Right lung (tissue), 5 donors: ENCODE data around the gene TRPT1. TPM values are rescaled to one million over a fixed set of nuclear protein-coding genes. Genes with fewer than 3 reads are reported as not detected.
"Not testable (repeated sequence)": the region's sequence is repeated elsewhere in the genome, so short reads cannot be mapped to it uniquely, and the experiment has no call there.

Source experiments
- DNase-seq, 2 donors: peaks; one replicate each; pipeline ENCODE4 v3.0.0-alpha.2; 2013
- polyA plus RNA-seq, 5 donors: library from polyadenylated mRNA; unstranded; fragments of 120-200 nt; gene quantifications; one replicate each; pipeline versions ENCODE4 v1.2.1 to v1.2.3, GENCODE V29; 2013; ENCODE audit warnings: inconsistent platforms in 1 of 5, low replicate concordance in 1 of 5; ENCODE audit not compliant: insufficient read length in 5 of 5, insufficient read depth in 1 of 5

Gene TRPT1
- polyA plus RNA-seq, 5 donors: 23.7 to 39.2 (median 32.1) TPM

DNA sequence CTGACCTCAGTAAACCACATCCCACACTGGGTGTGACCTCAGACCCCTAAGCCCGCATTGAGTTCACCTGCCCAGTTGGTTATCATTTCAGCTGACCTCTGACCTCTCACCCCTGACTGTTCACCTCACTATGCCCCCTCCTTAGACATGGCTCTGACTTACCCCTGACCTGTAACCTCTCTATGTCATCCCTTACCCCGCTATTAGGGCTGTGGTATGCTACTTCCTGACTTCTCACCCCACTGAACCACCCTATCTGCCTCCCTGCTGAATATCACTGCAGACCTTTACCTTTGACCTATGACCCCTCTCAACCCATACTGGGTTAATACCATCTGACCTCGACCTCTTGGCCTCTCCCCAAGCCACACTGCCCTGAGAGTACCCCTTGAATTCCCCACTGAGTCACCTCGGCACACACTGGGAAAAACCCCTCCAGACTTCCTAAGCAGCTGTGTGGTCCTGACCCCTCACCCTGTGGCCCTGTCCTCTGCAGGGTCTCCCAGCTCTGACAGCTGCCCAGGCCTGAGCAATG lies 33.6 kb upstream of the TRPT1 start:
- DNase-seq: no peak

DNA sequence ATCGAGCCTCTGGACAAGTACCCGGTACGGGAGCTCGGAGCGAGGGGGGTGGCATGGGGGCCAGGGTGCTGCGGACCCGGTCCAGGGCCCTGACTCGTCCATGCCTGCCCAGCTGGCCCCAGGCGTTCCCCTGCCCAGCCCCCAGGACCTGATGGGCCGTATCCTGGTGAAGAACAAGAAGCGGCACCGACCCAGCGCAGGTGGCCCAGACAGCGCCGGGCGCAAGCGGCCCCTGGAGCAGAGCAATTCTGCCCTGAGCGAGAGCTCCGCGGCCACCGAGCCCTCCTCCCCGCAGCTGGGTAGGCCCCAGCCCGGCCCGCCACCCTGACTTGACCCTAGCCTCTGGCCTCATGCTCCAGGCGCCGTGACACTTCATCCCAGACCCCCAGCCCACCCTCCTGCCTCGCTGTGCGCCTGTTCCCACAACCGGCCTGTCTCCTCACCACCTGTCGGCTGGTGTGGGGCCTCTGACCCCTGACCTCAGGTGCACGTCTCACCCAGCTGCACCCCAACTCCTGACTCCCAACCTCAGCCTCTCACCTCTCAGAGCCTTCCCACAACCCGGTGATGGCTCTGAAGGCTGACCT lies 33.1 kb upstream of the TRPT1 start:
- DNase-seq: no peak

- no peak for DNase-seq
Measured at GRCh38 chr11:64258356-64258755, 32.4 kb upstream of the TRPT1 start.

- no peak for DNase-seq
Measured at GRCh38 chr11:64256300-64256699, 30.3 kb upstream of the TRPT1 start.

DNA sequence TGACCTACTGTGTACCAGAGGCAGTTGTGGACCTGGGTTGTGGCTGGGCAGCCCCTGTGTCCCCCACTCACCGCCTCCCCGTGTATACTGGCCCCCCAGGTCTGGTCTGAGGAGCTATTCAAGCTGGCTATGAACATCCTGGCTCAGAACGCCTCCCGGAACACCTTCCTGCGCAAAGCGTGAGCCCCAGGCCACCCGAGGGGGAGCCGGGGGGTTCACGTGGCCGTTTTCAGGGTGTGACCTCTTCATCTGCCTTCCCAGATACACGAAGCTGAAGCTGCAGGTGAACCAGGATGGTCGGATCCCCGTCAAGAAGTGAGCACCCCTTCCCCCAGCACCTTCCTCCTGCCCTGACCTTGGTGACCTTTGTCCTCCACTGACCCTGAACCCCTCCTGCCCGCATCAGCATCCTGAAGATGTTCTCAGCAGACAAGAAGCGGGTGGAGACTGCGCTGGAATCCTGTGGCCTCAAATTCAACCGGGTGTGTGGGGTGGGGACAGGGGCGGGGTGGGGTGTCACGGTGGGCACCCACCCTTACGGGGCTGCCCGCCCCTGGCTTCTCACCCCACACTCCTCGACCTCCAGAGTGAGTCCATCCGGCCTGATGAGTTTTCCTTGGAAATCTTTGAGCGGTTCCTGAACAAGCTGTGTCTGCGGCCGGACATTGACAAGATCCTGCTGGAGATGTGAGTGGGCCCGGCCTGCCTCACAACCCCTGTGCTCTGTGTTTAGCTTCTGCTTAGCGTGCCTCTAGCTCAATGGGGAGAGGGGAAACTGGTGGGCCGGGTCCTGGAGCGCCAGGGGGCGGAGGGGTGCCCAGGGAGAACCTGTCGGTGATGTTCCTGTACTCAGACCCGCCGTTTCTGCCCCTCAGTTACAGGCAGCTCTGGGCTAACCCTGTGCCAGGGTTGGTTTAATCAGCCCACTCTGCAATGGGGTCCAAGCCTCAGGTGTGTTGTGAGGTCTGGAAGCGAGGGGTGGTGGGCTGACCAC lies 29.4 kb upstream of the TRPT1 start:
- DNase-seq: no peak

DNA sequence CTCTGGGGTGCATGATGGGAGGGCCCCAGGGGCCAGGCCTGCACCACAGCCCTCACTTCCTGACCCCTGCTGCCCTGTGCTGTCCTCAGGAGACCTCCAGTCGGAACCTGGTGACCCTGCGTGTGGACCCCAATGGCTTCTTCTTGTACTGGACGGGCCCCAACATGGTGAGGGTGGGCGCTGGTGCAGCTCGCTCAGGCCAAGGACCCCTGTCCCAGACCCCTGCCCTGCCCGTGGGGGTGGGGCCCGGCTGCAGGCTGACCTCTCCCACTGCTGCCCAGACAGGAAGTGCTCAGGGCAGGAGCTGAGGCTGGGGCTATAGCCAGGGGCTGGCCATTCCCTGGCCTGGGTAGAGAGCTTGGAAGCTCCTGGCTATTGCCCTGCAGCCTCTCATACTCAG lies 28.3 kb upstream of the TRPT1 start:
- no peak for DNase-seq

- no peak for DNase-seq
Measured at GRCh38 chr11:64253481-64253880, 27.5 kb upstream of the TRPT1 start.

DNA sequence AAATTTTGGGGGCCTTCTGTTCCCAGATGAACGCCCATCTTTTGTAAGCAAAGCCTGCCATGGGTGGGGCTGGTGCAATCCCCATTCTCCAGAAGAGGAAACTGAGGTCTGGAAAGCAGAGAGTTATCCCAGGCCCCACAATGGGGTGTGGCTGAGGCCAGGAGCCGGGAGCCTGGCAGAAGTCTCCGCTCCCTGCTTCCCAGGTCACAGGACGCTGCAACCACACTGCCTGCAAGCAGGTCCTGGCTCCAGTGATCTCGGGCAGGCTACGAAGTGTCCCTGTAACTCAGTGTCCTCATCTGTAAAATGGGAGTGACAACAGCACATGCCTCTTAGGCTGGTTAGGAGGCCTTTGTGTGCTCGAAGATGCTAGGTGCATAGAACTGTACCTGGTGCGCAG lies 27.1 kb upstream of the TRPT1 start:
- DNase-seq: no peak

GRCh38 chr11:64252003-64252872 lies 26.3 kb upstream of the TRPT1 start:
- DNase-seq: no peak

DNA sequence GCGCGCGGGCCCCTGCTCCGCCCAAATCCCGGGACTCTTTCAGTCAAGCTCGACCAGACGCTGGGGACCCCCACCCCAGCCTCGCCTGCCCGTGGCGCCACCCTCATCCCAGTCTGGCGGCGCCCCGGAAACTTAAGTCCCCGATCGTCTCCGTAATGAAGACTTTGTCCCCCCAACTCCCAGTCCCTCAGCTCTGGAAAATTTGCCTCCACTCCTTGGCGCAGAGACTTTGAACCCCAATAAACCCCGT lies 25.7 kb upstream of the TRPT1 start:
- no peak for DNase-seq

DNA sequence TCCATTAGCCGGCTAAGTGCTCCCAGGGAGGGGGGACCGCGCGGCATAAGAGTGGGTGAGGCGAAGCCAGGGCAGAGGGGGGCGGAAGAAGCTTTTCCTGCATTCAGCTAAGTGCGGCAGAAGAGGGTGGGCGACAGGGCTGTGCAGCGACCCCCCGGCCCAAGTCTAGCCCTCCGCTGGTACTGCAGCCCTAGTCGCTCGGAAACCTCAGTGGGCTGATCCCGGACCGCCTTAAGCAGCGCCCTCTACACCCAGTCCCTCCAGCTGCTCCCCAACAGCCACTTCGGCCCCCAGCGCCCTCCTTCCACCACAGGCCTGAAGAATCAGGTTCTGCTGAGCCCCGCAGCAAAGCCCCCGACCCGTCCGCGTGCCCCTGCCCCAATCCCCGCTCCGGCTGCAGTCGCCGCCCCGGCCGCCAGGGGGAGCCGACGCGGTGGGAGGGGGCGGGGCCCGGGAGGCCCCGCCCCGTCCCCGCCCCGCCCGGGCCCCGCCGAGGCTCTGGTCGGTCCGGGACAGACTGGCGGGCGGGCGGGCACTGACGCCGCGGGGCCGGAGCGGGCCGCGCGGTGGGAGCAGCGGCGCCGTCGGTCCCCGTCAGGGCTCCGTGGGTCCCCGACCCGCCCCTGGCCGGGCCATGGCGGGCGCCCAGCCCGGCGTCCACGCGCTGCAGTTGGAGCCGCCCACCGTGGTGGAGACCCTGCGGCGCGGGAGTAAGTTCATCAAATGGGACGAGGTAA lies 25.2 kb upstream of the TRPT1 start, which contains the start of gene PLCB3:
Gene PLCB3 (plus strand): TSS at position 515 of the 737 bp plus-strand sequence. CDS start 120 bp downstream, at position 635.
- no peak for DNase-seq

GRCh38 chr11:64250415-64251015 lies 24.5 kb upstream of the TRPT1 start:
- DNase-seq: no peak

DNA sequence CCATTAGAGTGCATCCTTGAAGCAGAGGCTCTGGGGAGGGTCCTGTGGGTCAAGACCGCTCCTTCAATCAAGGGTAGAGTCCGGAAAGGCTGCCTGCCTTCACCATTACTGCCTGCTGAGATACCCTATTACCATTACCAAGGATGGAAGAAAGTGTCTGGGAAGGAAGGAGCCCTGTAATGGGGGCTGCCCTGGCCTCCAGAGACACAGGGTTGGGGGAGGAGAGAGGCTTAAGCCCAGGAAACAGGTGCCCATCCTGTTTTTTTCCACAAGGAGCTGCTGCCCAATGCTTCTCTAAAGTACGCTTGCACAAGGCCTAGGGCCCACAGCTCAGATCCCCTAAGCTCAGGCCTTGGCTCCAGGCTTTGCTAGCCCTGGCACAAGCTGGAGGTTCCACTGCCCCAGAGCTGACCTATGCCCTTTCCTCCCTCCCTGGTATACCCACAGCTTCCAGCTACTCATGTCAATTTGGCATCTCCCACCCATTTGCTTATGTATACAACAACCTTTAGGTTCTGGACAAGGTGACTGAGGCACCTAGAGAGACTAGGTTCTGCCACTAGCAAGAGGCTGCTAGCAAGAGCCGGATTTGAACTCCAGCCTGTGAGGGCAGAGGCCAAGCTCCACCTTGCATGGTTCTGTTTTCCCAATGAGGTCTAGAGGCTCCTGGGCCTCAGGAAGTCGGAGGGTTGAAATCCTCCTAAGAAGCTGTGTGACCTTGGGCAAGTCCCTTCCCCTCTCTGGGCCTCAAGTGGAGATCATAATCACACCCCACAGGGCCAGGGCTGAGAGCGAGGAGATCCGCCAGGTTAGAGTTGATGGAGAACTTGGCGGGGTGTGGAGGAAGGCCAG lies 23.8 kb upstream of the TRPT1 start:
- no peak for DNase-seq

DNA sequence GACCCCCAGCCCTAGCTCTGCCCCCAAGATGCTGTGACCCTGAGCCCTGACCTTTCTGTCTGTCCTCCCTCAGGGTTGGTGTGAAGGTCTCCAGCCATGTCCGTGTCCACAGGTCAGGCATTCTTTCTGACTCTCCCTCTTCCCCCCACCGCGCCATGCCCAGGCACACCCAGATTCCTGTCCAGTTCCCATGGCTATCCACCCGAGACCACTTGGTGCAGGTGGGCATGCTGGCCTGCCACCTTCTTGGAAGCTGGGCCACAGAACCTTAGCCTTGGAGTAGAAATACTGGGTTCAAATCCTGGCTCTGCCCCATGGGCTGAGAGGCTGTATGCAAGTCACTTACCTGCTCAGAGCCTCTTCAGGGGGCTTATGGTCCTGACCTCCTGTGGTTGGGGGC lies 23.1 kb upstream of the TRPT1 start:
- no peak for DNase-seq

GRCh38 chr11:64248578-64248977 lies 22.6 kb upstream of the TRPT1 start:
- DNase-seq: no peak

DNA sequence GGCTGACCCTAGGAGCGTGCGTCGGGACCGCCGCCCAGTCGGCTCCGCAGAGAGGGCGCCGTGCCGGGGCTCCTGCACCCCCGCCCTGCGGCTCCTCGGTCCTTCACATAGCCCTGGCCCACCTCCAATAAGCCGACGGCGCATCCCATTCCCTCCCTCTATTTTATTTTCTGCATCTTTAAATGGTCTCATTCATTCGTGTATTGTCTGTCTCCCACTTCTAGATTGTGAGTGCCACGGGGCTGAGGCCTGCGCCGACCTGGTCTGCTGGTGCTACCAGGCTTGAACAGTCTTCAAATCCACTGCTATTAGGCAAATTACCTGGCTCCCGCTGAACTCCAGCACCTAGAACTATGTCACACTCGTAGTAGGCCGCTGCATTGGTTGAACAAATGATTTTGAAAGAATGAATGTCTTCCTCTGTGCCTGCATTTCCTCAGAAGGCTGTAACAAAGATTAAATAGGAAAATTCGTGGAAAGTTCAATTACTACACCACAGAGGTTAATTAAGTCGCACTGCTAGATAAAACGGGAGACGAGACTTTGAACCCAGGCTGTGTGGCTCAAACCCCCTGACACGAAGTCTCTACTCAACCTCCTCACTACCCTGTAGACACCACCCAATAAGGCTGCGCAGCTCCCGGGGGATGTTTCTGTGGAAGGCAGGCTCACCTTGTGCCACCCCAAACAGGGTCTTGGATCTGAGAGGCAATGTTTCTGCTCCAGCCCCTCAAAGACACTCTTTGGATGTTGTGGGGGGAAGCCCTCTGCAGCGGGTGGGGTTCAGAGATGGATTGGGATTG lies 21.9 kb upstream of the TRPT1 start:
- no peak for DNase-seq

- DNase-seq: peak; percentile 81
Measured at GRCh38 chr11:64246871-64247728, 21.1 kb upstream of the TRPT1 start, which contains the start of gene PPP1R14B. Gene PPP1R14B, minus strand, starts transcription at chr11:64246943. Its CDS starts 270 bp downstream, at chr11:64246673.

DNA sequence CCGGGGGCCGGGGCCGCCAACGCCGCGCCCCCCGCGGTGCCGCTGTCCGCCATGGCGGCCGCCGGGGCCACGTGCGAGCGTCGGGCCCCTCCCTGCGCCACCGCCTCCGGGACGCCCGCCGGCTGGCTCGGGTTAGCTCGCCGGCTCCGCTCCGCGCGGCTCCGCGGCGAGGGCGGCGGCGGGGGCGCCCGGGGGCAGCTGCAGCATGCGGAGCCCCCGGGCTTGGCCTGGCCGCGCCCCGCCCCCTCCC lies 20.6 kb upstream of the TRPT1 start:
- DNase-seq: not testable (repeated sequence)
